Bronchial epithelial cell (primary cell): Measurements from ENCODE around the gene MAP7. TPM values are rescaled to one million over a fixed set of nuclear protein-coding genes. Genes with fewer than 3 reads are reported as not detected.
"Not testable (repeated sequence)": the region's sequence is repeated elsewhere in the genome, so short reads cannot be mapped to it uniquely, and the experiment has no call there.

Source experiments
- DNase-seq: peaks from one replicate; pipeline ENCODE4 v3.0.0-alpha.2; 2010; ENCODE audit warnings: low read depth
- FAIRE-seq: peaks from 2 replicates; lab custom pipeline; 2011; peaks lifted over from hg19 to GRCh38; lab: Jason Lieb, UNC
- H3K27me3 ChIP-seq: 2 replicates; pipeline ENCODE4 v1.5.1; 2011; ENCODE audit warnings: low read length; ENCODE audit not compliant: control insufficient read depth, insufficient read depth
- H3K36me3 ChIP-seq: 2 replicates; pipeline ENCODE4 v1.5.1; 2011; ENCODE audit warnings: low read length; ENCODE audit not compliant: control insufficient read depth, insufficient read depth
- H3K4me3 ChIP-seq: 2 replicates; pipeline ENCODE4 v1.5.1; 2011; ENCODE audit warnings: mild to moderate bottlenecking, low read depth, low read length, control low read depth
- CTCF ChIP-seq: IDR thresholded peaks from 2 replicates; pipeline ENCODE4 v1.5.1; 2011; ENCODE audit warnings: mild to moderate bottlenecking, moderate library complexity, low read length, control low read depth, inconsistent platforms; ENCODE audit not compliant: insufficient read depth, severe bottlenecking
- total RNA-seq: library from RNA; depleted of rRNA; stranded (reverse); fragments of >200 nt; gene quantifications from 2 replicates; pipeline ENCODE4 v1.2.1, GENCODE V29; 2014

MAP7 gene
- total RNA-seq, 1 donor from 2014 or later, result 30.8 TPM

GRCh38 chr6:136309729-136310311, 240.4 kb downstream of the MAP7 start:
- no peaks in the 10 kb centered on the region for H3K36me3 ChIP-seq
- no peak overlapping the region for H3K4me3 ChIP-seq
- H3K27me3 ChIP-seq, result no peaks in the 10 kb centered on the region
- no peak for DNase-seq
- TF ChIP-seq CTCF, result no peak
- no peak for FAIRE-seq

GRCh38 chr6:136309171-136309570, 241.1 kb downstream of the MAP7 start:
- no peak for TF ChIP-seq CTCF
- Histone ChIP-seq H3K4me3 (no peak overlapping the region), H3K36me3 (no peaks in the 10 kb centered on the region), H3K27me3 (no peaks in the 10 kb centered on the region)
- FAIRE-seq, result no peak
- no peak for DNase-seq

GRCh38 chr6:136308469-136308868, 241.8 kb downstream of the MAP7 start:
- H3K27me3 ChIP-seq, H3K4me3 ChIP-seq, DNase-seq, H3K36me3 ChIP-seq, FAIRE-seq: not testable (repeated sequence)

- H3K27me3 ChIP-seq, result no peaks in the 10 kb centered on the region
- no peak for TF ChIP-seq CTCF
- no peaks in the 10 kb centered on the region for H3K36me3 ChIP-seq
- H3K4me3 ChIP-seq, result no peak overlapping the region
- DNase-seq (no peak), FAIRE-seq (no peak)
Observed at GRCh38 chr6:136307351-136307750, 242.9 kb downstream of the MAP7 start.

- DNase-seq (no peak), FAIRE-seq (peak; percentile 90)
- Histone ChIP-seq H3K27me3 (no peaks in the 10 kb centered on the region), H3K36me3 (no peaks in the 10 kb centered on the region), H3K4me3 (no peak overlapping the region)
- TF ChIP-seq CTCF, result no peak
Observed at GRCh38 chr6:136306466-136306865, 243.8 kb downstream of the MAP7 start.

- no peak overlapping the region for H3K4me3 ChIP-seq
- FAIRE-seq (no peak), DNase-seq (peak; percentile 76)
- no peaks in the 10 kb centered on the region for H3K27me3 ChIP-seq
- no peak for TF ChIP-seq CTCF
- H3K36me3 ChIP-seq, result no peaks in the 10 kb centered on the region
Observed at GRCh38 chr6:136304410-136304809, 245.8 kb downstream of the MAP7 start.
